ENCODE measurements around the gene SH3D19. TPM values are rescaled to one million over a fixed set of nuclear protein-coding genes. Genes with fewer than 3 reads are reported as not detected.

The SH3D19 gene
- polyA plus RNA-seq, 2 of the 4 experiments (the other 2 are of a cell fraction): 15.3 to 22.9 TPM

GRCh38 chr4:151175233-151175632, 150.2 kb downstream of the SH3D19 start:
- no peak for ATAC-seq
- CTCF ChIA-PET: no interaction called here
- DNase-seq (ENCODE audit: low read depth in 1 of 2, low spot score in 1 of 2): no peak
- H3K4me3 ChIP-seq: no peak overlapping the region
- no peak for TF ChIP-seq HOXB5 (CRISPR knock-in tag; IDR thresholded peaks at IDR 0.05)
- TF ChIP-seq KDM5A (IDR thresholded peaks at IDR 0.05): no peak
- no peak for TF ChIP-seq EHMT2 (IDR thresholded peaks at IDR 0.05; ENCODE audit: low read depth)
- no peak for TF ChIP-seq HEYL (CRISPR knock-in tag; IDR thresholded peaks at IDR 0.05)
- no peak for TF ChIP-seq NFE2L2 (conservative IDR thresholded peaks at IDR 0.05; ENCODE audit: low read length)
- no peak for TF ChIP-seq CBX2 (IDR thresholded peaks at IDR 0.05; ENCODE audit: borderline replicate concordance, low read depth)
- no peak for TF ChIP-seq CHD4 (IDR thresholded peaks at IDR 0.05; ENCODE audit: borderline replicate concordance)
- TF ChIP-seq BCL3 (IDR thresholded peaks at IDR 0.05): no peak
- TF ChIP-seq MYC (IDR thresholded peaks at IDR 0.05; ENCODE audit: borderline replicate concordance, low read length): no peak
- no peak for TF ChIP-seq NR3C1 (IDR thresholded peaks at IDR 0.05)
- H3K27ac ChIP-seq: no peak overlapping the region
- WGBS (ENCODE audit: missing lambda C conversion rate): 85% methylated on average over 7 of the region's 7 CpGs
- H3K4me1 ChIP-seq: no peaks in the 10 kb centered on the region
- H3K9me3 ChIP-seq: no peaks in the 10 kb centered on the region
- POLR2A ChIA-PET: no interaction called here
- no peak for FAIRE-seq
- H3K4me2 ChIP-seq: no peak overlapping the region

GRCh38 chr4:151174784-151175183, 150.6 kb downstream of the SH3D19 start:
- DNase-seq (ENCODE audit: low read depth in 1 of 2, low spot score in 1 of 2): no peak
- no peak for ATAC-seq
- no peak for TF ChIP-seq CTCF (IDR thresholded peaks at IDR 0.05)
- TF ChIP-seq TP53 (CRISPR knock-in tag; IDR thresholded peaks at IDR 0.05): no peak
- TF ChIP-seq RFX5 (IDR thresholded peaks at IDR 0.05): no peak
- no peak for TF ChIP-seq CHD4 (IDR thresholded peaks at IDR 0.05; ENCODE audit: borderline replicate concordance)
- no peak for TF ChIP-seq NR3C1 (IDR thresholded peaks at IDR 0.05)
- no peak for TF ChIP-seq E2F6 (IDR thresholded peaks at IDR 0.05; ENCODE audit: borderline replicate concordance, low read depth)
- no peaks in the 10 kb centered on the region for H3K9me3 ChIP-seq
- no peak overlapping the region for H3K4me2 ChIP-seq
- no peaks in the 10 kb centered on the region for H3K4me1 ChIP-seq
- H3K27ac ChIP-seq: no peak overlapping the region
- CTCF ChIA-PET: no interaction called here
- H3K4me3 ChIP-seq: no peak overlapping the region
- 96% methylated on average over 7 of the region's 7 CpGs for WGBS (ENCODE audit: missing lambda C conversion rate)
- FAIRE-seq: no peak
- POLR2A ChIA-PET: no interaction called here

GRCh38 chr4:151173871-151174270, 151.5 kb downstream of the SH3D19 start:
- DNase-seq (ENCODE audit: low read depth in 1 of 2, low spot score in 1 of 2) (no peak), FAIRE-seq (no peak), ATAC-seq (no peak)
- 61% methylated on average over 3 of the region's 3 CpGs for WGBS (ENCODE audit: missing lambda C conversion rate)
- Histone ChIP-seq H3K27ac (no peak overlapping the region), H3K4me2 (no peak overlapping the region), H3K4me3 (no peak overlapping the region), H3K4me1 (no peaks in the 10 kb centered on the region), H3K9me3 (no peaks in the 10 kb centered on the region)
- ChIA-PET CTCF (no interaction called here), POLR2A (no interaction called here)
- TF ChIP-seq MYC (IDR thresholded peaks at IDR 0.05; ENCODE audit: borderline replicate concordance, low read length) (no peak), HDAC2 (IDR thresholded peaks at IDR 0.05) (no peak), EHMT2 (IDR thresholded peaks at IDR 0.05; ENCODE audit: low read depth) (no peak), BCL3 (IDR thresholded peaks at IDR 0.05) (no peak), REST (IDR thresholded peaks at IDR 0.05) (no peak)

Measured in A549 (cell line).